Fibroblast of mammary gland (primary cell): ENCODE data around the gene SEPTIN12.

ENCODE experiments used
- DNase-seq: peaks from one replicate; pipeline ENCODE4 v3.0.0-alpha.2; 2010; ENCODE audit warnings: low read depth
- H3K4me3 ChIP-seq: 2 replicates; pipeline ENCODE4 v1.5.1; 2011; ENCODE audit warnings: low read depth, mild to moderate bottlenecking, low read length, moderate library complexity; ENCODE audit not compliant: control insufficient read depth
- CTCF ChIP-seq: conservative IDR thresholded peaks from 2 replicates; pipeline ENCODE4 v1.5.1; 2011; ENCODE audit warnings: low read depth, low read length, inconsistent platforms; ENCODE audit not compliant: control insufficient read depth, insufficient read depth

Gene SEPTIN12

GRCh38 chr16:4814046-4814445 is 25.9 kb upstream of the SEPTIN12 start:
- no peak for TF ChIP-seq CTCF
- H3K4me3 ChIP-seq = no peak overlapping the region
- no peak for DNase-seq

- no peak for DNase-seq
- no peak for TF ChIP-seq CTCF
Observed at GRCh38 chr16:4813251-4814003, 25.3 kb upstream of the SEPTIN12 start.

GRCh38 chr16:4811773-4812172 is 23.6 kb upstream of the SEPTIN12 start:
- DNase-seq = no peak
- TF ChIP-seq CTCF = no peak
- H3K4me3 ChIP-seq = no peak overlapping the region

More at GRCh38 chr16:4813251-4814003, 25.3 kb upstream of the SEPTIN12 start:
- H3K4me3 ChIP-seq = no peak overlapping the region

GRCh38 chr16:4811242-4811641 is 23.1 kb upstream of the SEPTIN12 start:
- no peak overlapping the region for H3K4me3 ChIP-seq
- DNase-seq = no peak
- TF ChIP-seq CTCF = no peak

- no peak for DNase-seq
- no peak overlapping the region for H3K4me3 ChIP-seq
- no peak for TF ChIP-seq CTCF
Observed at GRCh38 chr16:4806280-4806679, 18.1 kb upstream of the SEPTIN12 start.

- no peak overlapping the region for H3K4me3 ChIP-seq
- DNase-seq = no peak
- no peak for TF ChIP-seq CTCF
Observed at GRCh38 chr16:4805231-4805630, 17.1 kb upstream of the SEPTIN12 start.
